SK-N-SH (cell line): ENCODE data around the gene BMP5.

ENCODE experiments used
- CHD2 ChIP-seq: fragments of 150-350 bp; IDR thresholded peaks from 2 replicates; pipeline ENCODE4 v1.6.1; 2018; ENCODE audit warnings: low read length; ENCODE audit not compliant: partially characterized antibody
- CTCF ChIP-seq: fragments of 200-600 bp; sonication (generic); IDR thresholded peaks from 2 replicates; pipeline ENCODE4 v1.6.1; 2017; ENCODE audit warnings: antibody characterized with exemption, mild to moderate bottlenecking, moderate library complexity
- EZH2phosphoT487 ChIP-seq: fragments of 200-600 bp; sonication (generic); IDR thresholded peaks from 2 replicates; pipeline ENCODE4 v1.6.1; 2017; ENCODE audit warnings: low read depth, mixed run types, mild to moderate bottlenecking, antibody characterized with exemption, moderate library complexity, borderline replicate concordance
- GABPA ChIP-seq: IDR thresholded peaks from 2 replicates; pipeline ENCODE4 v1.4.0; 2012; ENCODE audit warnings: low read depth, mild to moderate bottlenecking
- MXI1 ChIP-seq: IDR thresholded peaks from 2 replicates; pipeline ENCODE4 v1.6.1; 2012; ENCODE audit warnings: mild to moderate bottlenecking, low read depth, low read length, improper control_type of control experiment
- PBX3 ChIP-seq: IDR thresholded peaks from 2 replicates; pipeline ENCODE4; 2012
- RFX5 ChIP-seq: IDR thresholded peaks from 2 replicates; pipeline ENCODE4 v1.6.1; 2012; ENCODE audit warnings: mild to moderate bottlenecking, improper control_type of control experiment, low read length
- TAF1 ChIP-seq: IDR thresholded peaks from 2 replicates; pipeline ENCODE4 v1.6.1; 2012; ENCODE audit warnings: low read depth, mild to moderate bottlenecking, low read length, moderate library complexity, borderline replicate concordance
- USF2 ChIP-seq: fragments of 150-350 bp; IDR thresholded peaks from 2 replicates; pipeline ENCODE4 v1.6.1; 2017; ENCODE audit warnings: antibody characterized with exemption, low read length, low read depth, borderline replicate concordance
- YY1 ChIP-seq: IDR thresholded peaks from 2 replicates; pipeline ENCODE4 v1.4.0; 2012; ENCODE audit warnings: low read depth, mild to moderate bottlenecking

- TF ChIP-seq CHD2 (no peak), CTCF (no peak), MXI1 (no peak), PBX3 (no peak), YY1 (no peak), GABPA (no peak), EZH2phosphoT487 (no peak), RFX5 (no peak), TAF1 (no peak), USF2 (no peak)
Measured at GRCh38 chr6:55913228-55914195, 38.1 kb upstream of the BMP5 start.
